ENCODE measurements around the gene NES.
A peak's percentile ranks its signal among the peaks of the same experiment; 100 is the strongest.

NES gene

DNA sequence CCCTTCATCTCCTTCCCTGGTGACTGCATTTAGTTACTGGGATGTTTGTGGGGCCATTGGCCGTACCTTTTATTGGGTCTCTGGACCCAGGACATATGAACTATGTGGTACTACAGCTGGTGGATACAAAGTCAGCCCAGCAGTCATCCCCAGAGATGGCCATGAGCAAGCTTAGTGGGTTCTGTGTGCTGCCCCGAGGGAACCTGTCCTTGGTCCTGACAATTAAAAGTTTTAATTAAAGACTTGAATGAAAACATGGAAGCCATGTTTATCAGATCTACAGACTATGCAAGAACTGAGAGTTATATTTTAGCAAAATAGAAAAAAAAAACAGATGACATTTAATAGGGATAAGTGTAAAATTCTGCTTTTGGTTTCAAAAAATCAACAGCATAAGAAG is 2.8 kb upstream of the NES start:
- DNase-seq (ENCODE audit: low spot score), result no peak

DNA sequence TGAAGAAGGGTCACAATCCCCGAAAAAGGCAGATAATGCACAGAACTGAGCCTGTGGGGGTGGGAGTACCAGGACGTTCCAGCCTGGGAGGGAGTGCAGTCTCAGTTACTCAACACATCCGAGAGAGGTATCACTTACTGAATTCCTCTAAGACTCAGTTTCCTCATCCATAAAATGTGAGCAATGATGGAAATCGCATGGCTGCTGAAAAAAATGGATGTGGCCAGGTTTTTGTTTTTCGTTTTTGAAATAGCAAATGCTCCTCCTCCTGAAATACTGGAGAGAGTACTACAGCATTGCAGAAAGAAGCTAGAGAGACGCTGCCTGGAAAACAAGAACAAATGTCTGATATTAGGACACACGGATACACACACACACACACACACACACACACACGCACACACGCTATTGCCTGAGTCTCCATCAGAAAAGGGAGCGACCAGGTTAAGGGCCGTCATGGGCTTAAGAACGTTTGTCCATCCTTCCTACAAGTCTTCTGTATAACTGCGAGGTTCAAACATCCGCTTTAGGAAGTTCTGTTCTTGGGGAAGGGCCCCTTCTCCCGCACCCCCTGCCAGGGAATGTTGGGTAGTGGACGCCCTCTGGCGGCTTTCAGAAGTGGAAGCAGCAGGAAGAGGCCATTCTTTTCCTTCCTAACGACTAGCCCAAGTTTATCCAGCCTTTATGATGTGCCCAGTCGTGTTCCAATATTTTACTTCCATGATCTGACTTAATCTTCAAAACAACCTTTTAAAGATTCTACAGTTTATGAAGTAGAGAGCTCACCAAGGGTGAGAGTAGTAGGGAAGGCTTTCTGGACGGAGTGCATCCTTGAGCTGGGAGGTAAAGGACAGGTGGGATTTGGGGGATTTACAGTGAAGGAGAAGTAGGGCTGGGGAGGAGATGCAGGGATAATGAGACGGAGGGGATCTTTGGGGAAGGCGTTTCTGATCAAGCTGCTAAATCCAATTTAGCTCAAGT is 699 bp upstream of the NES start:
- peak; percentile 77 for DNase-seq (ENCODE audit: low spot score)

DNA sequence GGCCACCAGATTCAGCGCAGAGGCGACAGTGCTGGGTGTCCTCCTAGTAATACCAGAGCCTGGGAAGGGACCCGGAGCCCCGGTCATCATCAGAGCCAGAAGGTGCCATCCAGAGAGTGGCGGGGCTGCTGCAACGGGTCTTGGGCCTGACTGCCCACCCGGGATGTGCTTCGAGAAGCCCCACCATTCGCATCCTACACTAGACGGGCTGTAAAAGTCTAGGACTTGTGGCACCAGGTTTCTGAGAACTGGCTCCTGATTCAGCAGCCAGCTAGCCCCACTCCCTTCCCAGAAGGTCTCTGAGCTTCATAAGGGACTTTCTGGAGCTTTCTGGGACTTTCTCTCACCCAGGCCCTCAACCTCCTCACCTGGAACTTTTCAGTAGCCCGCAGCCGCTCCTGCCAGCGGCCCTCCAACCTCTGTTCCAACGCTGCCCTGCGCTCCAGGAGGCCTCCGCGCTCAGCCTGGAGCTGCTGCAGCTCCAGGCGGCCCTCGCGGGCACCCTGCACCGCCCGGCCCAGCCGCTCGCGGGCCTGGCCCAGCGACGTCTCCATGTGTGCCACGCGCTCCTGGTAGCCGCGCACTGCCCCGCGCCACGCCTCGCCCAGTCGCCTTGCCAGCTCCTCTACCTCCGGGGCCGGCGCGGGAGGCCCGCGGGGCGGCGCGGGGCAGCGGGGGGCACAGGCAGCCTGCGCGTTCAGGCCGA is 940 bp downstream of the NES start:
- no peak for DNase-seq (ENCODE audit: low spot score)

DNA sequence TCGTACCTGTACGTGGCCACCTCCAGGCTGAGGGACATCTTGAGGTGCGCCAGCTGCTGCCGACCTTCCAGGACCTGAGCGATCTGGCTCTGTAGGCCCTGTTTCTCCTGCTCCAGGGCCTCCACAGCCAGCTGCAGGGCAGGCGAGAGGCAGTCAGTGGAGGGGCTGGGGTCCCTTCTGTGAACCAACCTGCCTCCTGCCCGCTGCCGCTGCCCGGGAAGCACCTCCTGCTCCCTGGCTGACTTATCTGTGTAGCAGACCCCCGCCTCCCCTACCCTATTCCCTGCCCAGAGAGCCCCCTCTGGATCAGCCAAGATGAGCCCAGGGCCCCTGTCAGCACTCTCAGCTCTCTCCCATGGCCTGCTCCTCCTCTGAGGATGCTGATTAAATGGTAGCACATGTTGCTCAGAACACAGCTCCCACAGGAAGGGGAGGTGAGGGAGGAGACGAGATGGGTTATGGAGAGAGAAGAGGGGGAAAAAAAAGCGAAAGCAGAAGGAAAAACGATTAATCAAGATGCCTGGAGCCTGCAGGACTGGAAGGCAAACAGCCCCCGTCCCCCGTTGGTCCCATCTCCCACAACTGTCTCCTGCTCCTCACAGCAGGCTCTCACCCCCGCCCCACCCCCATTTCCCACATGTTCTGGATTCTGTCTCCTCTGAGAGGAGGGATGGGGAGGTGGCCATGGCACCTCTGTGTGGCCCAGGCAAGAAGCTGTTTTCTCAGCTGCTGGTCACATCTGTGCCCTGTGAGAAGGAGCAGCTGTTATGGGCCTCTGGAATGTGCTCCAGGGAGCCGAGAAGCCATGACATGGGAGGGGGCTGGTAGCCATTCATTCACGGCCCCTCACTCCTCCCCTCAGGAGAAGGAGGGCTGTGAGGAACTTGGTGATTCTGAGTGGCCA is 1.7 kb downstream of the NES start:
- DNase-seq (ENCODE audit: low spot score), result no peak

DNA sequence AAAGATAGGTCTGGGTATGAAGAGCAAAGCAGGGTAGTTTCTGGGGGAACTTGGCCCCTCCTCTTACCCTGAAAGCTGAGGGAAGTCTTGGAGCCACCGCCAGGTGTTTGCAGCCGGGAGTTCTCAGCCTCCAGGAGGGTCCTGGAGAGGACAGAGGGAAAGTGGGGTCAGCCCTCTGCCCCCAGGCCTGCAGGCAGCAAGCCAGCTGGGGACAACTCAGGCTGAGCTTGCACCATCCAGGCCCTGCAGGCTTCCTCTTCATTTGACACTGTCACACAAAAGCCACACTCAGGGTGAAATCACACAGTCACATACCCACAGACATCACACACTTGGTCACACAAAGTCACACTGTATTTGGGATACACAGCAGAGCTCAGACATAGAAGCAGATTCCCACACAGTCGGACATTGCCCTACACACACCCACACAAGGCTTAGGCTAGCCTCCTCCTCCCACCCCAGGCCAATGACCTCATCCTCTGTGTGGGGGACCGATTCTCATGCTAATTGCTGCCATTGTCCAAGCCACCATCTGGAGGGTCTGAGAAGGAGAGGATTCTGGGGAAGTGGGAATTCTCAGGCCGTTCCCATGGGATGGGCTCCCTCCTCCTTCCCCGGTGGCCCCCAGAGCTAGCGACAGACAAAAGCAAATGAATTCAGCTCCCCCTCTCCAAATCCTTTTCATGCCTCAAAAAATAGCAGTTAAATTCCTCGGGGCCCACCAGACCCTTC is 3.7 kb downstream of the NES start:
- no peak for DNase-seq (ENCODE audit: low spot score)

DNA sequence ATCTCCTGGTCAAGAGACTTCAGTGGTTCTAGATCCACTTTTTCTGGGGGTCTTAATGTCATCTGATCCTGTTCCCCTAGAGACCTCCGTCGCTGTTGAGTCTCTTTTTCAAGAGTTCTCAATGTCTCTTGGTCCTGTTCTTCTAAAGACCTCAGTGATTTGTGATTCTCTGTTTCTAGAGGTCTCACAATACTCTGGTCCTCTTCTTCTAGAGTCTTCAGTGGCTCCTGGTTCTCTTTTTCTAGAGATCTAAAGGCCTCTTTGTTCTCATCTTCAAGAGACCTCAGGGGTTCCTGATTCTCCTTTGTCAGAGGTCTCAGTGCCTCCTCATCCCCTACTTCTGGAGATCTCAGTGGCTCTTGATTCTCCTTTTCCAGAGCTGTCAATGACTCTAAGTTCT is 5.4 kb downstream of the NES start:
- no peak for DNase-seq (ENCODE audit: low spot score)

DNA sequence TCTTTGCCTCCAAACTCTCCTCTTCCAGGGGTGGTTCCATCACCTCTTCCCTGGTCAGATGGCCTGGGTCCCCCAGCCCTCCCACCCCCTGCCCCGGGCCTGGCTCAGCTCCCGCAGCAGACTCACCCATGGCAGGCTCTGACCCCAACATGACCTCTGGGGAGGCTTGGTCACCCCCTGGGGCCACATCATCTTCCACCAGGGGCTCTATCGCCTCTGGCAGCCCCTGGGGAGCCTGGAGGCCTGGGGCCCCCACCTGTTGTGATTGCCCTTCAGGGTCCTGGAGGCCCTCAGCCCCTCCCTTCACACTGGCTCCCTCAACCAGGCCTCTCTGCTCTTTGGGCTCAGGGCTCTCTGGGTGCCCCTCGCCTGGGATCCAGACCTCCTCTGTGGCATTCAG is 6.4 kb downstream of the NES start:
- no peak for DNase-seq (ENCODE audit: low spot score)

DNA sequence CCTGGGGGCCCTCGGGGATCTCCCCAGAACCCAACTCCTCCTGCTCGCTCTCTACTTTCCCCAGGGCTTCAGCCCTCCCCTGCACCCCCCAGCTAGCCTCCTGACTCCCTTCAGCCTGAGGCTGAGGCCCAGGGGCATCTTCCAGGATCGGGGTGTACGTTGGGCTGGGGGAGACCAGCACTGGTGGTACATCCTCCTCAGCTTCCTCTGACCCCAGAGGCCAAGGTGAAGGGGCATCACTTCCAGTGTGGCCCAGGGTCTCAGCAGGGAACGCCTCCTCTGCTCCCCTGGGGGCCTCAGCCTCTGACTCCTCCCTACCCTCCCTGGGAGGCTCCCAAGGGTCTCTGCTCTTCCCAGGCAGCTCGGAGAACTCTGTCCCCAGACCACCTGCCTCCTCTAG is 6.8 kb downstream of the NES start:
- DNase-seq (ENCODE audit: low spot score), result no peak

DNA sequence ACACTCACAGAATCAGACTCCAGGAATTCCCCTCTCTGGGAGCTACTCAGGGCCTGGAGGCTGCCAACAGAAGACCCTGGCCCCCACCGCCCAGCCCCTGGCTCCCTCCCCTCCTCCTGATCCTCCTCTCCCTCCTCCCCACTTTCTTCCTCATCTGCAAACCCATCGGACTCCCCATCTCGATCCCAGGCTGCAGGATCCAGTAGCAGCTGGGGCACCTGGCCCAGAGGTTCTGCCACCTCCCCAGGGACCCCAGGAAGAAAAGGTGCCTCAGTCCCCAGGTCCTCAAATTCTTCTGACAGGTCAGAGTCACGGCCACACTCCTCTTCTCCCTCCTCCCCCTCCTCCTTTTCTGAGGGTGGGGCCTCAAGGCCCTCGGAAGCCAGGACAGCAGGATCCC is 7.4 kb downstream of the NES start:
- no peak for DNase-seq (ENCODE audit: low spot score)

DNA sequence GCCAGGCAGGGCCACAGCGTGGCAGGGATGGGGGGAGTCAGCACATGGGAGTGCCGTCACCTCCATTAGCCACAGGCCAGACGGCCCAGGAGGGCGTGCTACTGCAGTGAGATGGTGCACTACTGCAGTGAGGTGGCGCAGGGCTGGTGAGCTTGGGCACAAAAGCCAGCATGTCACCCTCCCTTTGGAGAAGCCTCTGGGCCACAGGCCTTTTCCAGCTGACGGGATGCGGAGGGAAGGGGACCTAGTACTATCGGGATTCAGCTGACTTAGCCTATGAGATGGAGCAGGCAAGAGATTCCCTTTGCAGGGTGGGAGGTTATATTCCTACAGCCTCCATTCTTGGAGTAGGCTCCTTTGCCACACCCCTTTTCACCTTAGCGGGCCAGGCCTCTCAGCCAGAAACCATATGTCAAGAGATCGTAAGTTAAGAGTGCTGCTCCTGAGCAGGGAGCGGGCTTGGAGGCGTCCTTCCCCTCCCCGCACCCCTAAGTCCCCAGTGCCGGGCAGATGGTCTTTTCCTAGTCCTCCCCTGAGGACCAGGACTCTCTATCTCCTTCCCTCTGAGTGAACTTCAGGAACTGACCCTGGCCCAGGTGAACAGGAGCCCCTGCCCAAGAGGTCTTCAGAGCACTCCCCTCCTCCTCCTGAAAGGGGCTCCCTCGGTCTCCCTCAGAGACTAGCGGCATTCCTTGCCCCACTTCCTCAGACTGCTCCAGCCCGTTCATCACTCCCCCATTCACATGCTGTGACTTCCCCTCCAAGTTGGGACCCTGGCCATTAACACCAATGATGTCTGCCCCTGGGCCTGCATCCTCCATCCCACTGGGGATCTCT is 8.2 kb downstream of the NES start:
- DNase-seq (ENCODE audit: low spot score), result no peak

DNA sequence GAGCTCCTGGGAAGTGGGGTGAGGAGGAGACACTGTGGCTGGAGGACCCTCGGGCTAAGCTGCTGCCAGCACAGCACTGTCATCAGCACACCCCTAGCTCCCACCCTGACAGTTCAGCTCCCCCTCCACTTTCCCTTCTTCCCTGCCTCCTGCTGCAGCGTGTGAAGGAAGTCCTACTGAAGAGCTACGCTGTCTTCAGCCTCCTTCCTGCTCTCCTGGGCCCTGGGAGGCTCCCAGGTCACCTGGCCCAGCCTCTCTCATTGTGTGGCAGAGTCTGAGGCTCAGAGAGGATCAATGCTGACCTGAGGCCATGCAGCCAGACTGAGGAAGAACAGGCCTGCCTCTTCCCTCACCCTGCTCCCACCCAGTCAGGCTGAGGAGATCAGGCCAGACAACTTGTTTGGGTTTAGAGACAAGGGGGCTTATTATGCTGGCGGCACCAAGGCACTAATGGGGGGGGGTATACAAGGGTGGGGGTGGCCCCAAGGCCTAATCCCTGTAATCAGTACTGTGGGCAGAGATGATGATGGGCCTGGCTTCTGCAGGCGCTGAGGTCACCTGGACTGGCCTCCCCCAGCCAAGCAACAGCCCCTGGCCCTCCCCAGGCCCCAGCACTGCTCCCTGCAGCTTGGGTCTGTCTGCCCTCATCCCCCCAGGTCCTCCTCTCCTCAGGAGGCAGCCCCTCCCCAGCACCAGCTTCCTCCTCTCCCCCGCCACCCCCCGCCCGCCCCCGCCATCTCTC is 9.1 kb downstream of the NES start:
- DNase-seq (ENCODE audit: low spot score), result no peak

DNA sequence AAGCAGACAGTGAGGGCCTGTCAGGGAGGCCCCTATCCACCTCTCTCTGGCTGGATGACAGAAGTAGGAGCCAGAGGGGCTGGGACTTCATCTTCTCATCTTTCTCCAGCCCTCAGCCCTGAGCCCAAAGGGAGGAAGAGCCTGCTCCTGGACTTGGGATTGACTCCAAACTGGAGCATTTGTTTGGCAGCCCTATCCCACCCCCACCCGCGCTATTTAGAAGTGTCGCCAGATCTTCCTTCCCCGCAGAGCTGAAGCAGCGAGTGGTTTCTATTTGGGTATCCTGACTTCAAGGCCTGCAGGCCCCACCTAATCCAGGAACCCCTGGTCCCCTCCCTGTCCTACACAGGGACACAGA is 9.6 kb downstream of the NES start:
- no peak for DNase-seq (ENCODE audit: low spot score)

DNA sequence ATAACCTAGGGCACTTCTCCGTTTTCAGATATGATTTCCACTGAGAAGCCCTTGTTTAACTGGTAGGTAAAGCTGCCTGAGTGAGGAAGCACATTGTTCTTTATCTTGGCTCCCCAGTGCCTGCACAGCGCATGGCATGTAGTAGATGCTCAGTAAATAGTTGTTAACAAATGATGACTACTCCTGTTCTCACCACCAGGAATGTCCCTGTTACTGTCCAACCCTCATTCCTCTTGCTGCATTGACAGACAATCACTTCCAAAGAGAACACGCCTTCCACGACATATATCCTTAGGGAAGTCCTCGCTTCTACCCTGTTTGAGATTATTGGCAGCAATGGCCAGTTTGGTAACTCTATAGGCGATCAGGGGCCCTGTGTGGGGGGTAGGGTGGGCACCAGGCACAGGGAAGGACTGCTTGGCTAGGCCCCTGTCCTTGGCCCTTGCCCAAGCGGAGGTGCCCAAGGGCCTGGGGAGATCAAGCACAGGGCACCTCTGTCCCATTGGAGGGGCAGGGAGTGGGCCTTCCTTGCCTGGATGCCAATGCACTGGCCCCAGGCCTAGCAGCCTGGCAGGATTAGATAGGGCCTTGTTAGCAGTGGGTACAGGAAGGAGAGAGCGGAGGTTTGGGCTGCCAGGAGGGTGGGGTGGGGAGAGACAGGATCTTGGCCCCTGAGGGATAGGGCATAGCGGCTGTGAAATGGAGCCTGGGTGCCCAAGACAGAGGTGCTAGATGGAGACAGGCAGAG is 10.2 kb downstream of the NES start:
- DNase-seq (ENCODE audit: low spot score), result no peak

DNA sequence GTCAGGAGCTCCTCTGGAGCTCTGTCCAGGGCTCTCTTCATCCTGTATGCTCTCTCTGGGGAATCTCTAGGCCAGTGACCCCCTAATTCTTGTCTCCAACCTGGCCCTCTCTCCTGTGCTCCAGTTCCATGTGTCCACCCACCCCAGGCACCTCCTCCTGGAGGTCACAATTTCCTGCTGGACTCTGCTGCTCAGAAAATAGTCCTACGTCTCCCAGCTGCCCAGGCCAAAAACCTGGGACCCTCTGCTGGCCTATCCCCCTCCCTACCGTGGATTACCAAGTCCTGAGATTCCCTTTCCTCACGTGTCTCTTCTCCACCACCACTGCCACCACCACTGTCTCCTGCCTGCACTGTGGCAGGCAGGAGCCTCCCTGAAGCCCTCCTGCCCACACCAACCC is 11.7 kb downstream of the NES start:
- DNase-seq (ENCODE audit: low spot score), result no peak

DNA sequence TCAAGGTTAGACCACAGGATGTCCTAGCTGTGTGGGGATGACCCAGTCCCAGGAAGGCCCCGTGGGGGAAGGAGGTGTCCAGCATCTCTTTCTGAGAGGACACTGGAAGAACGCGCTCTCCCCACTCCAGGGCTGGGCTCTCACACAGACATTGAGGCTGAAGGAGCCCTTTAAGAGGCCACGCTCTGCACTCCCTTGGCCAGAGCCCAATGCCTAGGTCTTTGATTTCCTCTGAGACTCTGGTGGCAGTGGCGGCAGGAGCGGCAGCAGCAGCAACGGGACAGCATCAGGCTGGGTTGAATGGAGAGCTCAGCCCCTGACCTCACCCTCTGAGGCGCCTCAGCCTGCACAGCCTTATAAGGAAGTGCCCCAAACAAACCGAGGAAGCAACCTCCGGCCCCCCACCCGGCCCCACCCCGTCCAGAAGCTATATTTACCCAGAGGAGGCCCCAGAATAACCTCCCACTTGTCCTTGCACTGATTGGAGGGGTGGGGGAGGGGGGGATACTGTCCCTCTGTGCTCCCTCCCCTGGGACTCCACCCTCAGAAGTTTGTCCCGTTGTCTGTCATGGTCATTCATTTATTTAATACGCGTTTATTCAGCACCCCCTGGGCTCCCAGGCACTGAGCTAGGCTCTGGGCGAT is 12.3 kb downstream of the NES start:
- no peak for DNase-seq (ENCODE audit: low spot score)

DNA sequence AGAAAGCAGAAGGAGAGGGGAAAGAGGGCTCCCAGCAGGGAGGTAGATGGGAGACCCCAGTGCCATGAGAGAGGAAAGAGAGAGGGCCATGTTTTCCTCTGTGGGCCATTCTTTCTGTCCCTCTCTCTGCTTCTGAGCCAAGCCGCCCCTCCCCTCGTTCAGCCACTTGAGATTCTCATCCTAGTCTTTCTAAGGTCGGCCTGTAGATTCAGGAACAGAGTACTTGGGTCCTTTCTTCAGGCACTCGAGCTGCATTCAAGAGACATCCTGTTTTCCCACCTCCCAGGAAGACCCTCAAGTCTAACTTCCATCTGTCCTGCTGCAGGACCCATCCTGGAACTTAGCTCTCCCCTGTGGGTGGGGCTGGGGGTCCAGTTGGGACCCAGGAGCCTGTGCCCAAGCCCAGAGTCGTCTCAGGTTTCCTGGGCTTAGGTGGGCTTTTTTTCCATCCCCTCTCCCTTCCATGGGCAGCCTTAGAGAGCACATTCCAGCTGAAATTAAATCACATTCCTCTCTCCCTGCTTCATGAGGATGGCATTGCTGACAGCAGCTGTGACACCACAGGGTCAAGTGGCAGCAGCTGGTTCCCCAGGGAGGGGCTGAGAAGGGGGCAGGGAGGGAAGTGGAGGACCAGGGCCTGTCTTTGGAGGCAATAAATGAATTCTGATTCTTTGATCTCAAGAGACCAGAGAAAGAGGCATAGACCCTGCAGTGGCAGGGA is 13.0 kb downstream of the NES start:
- no peak for DNase-seq (ENCODE audit: low spot score)

DNA sequence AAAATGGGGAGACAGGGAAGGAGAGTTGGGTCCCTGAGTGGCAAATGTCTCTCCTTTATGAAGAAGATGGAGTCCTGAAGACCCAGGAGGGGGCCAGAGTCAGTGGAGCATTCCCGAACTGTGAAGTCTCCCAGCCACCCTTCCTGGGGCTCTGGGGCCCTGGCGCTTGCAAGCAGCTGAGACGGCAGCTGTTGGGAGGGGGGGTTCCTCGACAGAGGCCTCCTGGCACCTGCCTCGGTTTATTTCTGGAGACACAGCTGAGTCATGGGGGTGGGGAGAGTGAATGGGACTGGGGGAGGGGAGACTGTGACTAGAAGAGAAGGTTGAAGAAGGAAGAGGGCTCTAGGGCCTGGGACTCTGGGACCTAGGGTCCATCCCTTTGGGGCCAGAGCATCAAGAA is 14.0 kb downstream of the NES start:
- no peak for DNase-seq (ENCODE audit: low spot score)

DNA sequence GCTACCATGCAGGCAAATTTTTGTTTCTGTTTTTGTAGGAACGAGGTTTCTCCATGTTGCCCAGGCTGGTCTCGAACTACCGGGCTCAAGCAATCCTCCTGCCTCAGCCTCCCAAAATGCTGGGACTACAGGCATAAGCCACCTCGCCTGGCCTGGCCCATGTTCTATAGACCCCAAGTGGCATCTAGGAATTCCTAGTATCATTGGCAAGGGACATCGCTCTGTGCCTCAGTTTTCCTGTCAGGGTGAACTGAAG is 14.5 kb downstream of the NES start:
- no peak for DNase-seq (ENCODE audit: low spot score)

Data from COLO829 (cell line).